ENCODE measurements around the gene SPESP1. TPM values are rescaled to one million over a fixed set of nuclear protein-coding genes. Genes with fewer than 3 reads are reported as not detected.

Gene SPESP1
- polyA plus RNA-seq, 1 donor = 2.4 TPM

GRCh38 chr15:68990992-68991500, 60.7 kb downstream of the SPESP1 start:
- DNase-seq (ENCODE audit: low read depth) = no peak

GRCh38 chr15:68991723-68992122, 61.4 kb downstream of the SPESP1 start:
- DNase-seq (ENCODE audit: low read depth) = no peak

- DNase-seq (ENCODE audit: low read depth) = no peak
These were observed 62.4 kb downstream of the SPESP1 start for GRCh38 chr15:68992696-68993095.

GRCh38 chr15:68993276-68993675, 63.0 kb downstream of the SPESP1 start:
- DNase-seq (ENCODE audit: low read depth) = no peak

- no peak for DNase-seq (ENCODE audit: low read depth)
These were observed 63.8 kb downstream of the SPESP1 start for GRCh38 chr15:68994149-68994548.

GRCh38 chr15:68994981-68995761, 64.8 kb downstream of the SPESP1 start:
- DNase-seq (ENCODE audit: low read depth) = no peak

Other genes starting within 250 kb of the SPESP1 start
- 149 TPM for gene ANP32A, start 109.6 kb upstream of the SPESP1 start, polyA plus RNA-seq (ENCODE audit: insufficient read length)
- gene NOX5, start 84.2 kb downstream of the SPESP1 start, polyA plus RNA-seq (ENCODE audit: insufficient read length) = 0.24 TPM
- 27.4 TPM for gene GLCE, start 230.1 kb downstream of the SPESP1 start, polyA plus RNA-seq (ENCODE audit: insufficient read length)

Measured in forelimb muscle (tissue), 1 donor.